H1 (cell line): ENCODE results near the gene ISX. TPM values are rescaled to one million over a fixed set of nuclear protein-coding genes. Genes with fewer than 3 reads are reported as not detected.
A peak's percentile ranks its signal among the peaks of the same experiment; 100 is the strongest.

Experiments
- CTCF ChIA-PET: fragments of 300-600 bp; sonication (Branson Sonifier 250); formaldehyde crosslinking; loops from one replicate; lab custom pipeline; 2021; ENCODE audit not compliant: partially characterized antibody; lab: Charles Lee
- POLR2A ChIA-PET: fragments of 300-600 bp; sonication (Branson Sonifier 250); formaldehyde crosslinking; loops from one replicate; lab custom pipeline; 2021; ENCODE audit warnings: inconsistent platforms; ENCODE audit not compliant: partially characterized antibody; lab: Charles Lee
- DNase-seq, 2 experiments: peaks; one replicate each; pipeline versions ENCODE4 v3.0.0 to v3.0.0-alpha.2; 2010 to 2022; ENCODE audit warnings: low spot score in 2 of 2, low read depth in 1 of 2, mixed read lengths in 1 of 2
- FAIRE-seq: peaks from 2 replicates; lab custom pipeline; 2011; peaks lifted over from hg19 to GRCh38; lab: Jason Lieb, UNC
- H2AFZ ChIP-seq: 2 replicates; pipeline ENCODE4 v1.8.1; 2012; ENCODE audit warnings: low read length, inconsistent platforms
- H2AK5ac ChIP-seq: 2 replicates; pipeline ENCODE4 v1.6.1; 2013; ENCODE audit warnings: low read depth, low read length
- H2BK120ac ChIP-seq: replicated peaks from 2 replicates; pipeline ENCODE3; 2013; ENCODE audit warnings: low read depth, low read length, inconsistent platforms
- H2BK12ac ChIP-seq: 2 replicates; pipeline ENCODE4 v1.6.1; 2013; ENCODE audit warnings: low read depth, low read length
- H2BK15ac ChIP-seq: 2 replicates; pipeline ENCODE4 v1.6.1; 2013; ENCODE audit warnings: low read length
- H2BK20ac ChIP-seq: 2 replicates; pipeline ENCODE4 v1.6.1; 2013; ENCODE audit warnings: low read length
- H2BK5ac ChIP-seq: 2 replicates; pipeline ENCODE4 v1.6.1; 2013; ENCODE audit warnings: low read depth, low read length
- H3K14ac ChIP-seq: 2 replicates; pipeline ENCODE4 v1.6.1; 2013; ENCODE audit warnings: inconsistent platforms; ENCODE audit not compliant: insufficient read length
- H3K18ac ChIP-seq: 2 replicates; pipeline ENCODE4 v1.6.1; 2013; ENCODE audit warnings: low read length; ENCODE audit errors: extremely low read depth
- H3K23ac ChIP-seq: 2 replicates; pipeline ENCODE4 v1.6.1; 2013; ENCODE audit warnings: inconsistent platforms; ENCODE audit not compliant: insufficient read length
- H3K23me2 ChIP-seq: 2 replicates; pipeline ENCODE4 v1.6.1; 2013; ENCODE audit warnings: low read depth, low read length
- H3K27ac ChIP-seq: 2 replicates; pipeline ENCODE4 v1.6.1; 2011; ENCODE audit warnings: low read depth, low read length, inconsistent platforms
- H3K27me3 ChIP-seq, 4 experiments: replicated peaks in 1 of 4; 1 replicate in 1 of 4; 2 replicates in 3 of 4; pipeline versions ENCODE4 v1.6.1 to v1.8.1; 2011 to 2013; ENCODE audit warnings: low read length in 3 of 4, mild to moderate bottlenecking in 3 of 4, inconsistent platforms in 2 of 4, mixed read lengths in 2 of 4, moderate library complexity in 1 of 4; ENCODE audit not compliant: control insufficient read depth in 3 of 4, insufficient read depth in 3 of 4; ENCODE audit errors: extremely low read depth in 1 of 4
- H3K36me3 ChIP-seq, 4 experiments: 2 replicates each; pipeline versions ENCODE4 v1.6.1 to v1.8.1; 2011 to 2013; ENCODE audit warnings: mild to moderate bottlenecking in 4 of 4, low read length in 3 of 4, moderate library complexity in 2 of 4, control low read depth in 1 of 4, inconsistent platforms in 1 of 4; ENCODE audit not compliant: insufficient read depth in 4 of 4, control insufficient read depth in 2 of 4
- H3K4ac ChIP-seq: replicated peaks from 2 replicates; pipeline ENCODE3; 2013; ENCODE audit warnings: low read length, low read depth, mixed read lengths, inconsistent platforms; ENCODE audit not compliant: insufficient read length
- H3K4me1 ChIP-seq, 4 experiments: replicated peaks in 1 of 4; 1 replicate in 1 of 4; 2 replicates in 3 of 4; pipeline versions ENCODE4 v1.6.1 to v1.8.1; 2011 to 2013; ENCODE audit warnings: low read length in 3 of 4, inconsistent platforms in 2 of 4, mixed read lengths in 1 of 4; ENCODE audit not compliant: insufficient read depth in 4 of 4, control insufficient read depth in 3 of 4
- H3K4me2 ChIP-seq, 2 experiments: 2 replicates each; pipeline versions ENCODE4 v1.6.1 to v1.8.1; 2011 to 2013; ENCODE audit warnings: low read depth in 2 of 2, low read length in 2 of 2, control low read depth in 1 of 2, inconsistent platforms in 1 of 2, mild to moderate bottlenecking in 1 of 2; ENCODE audit not compliant: insufficient read depth in 1 of 2
- H3K4me3 ChIP-seq, 4 experiments: fragments of 200-600, 300-600 bp in 1 of 4; sonication (generic), shearing (Covaris generic), sonication (Bioruptor Twin) in 1 of 4; 2 replicates each; pipeline versions ENCODE4 v1.5.1 to v1.8.1; 2011 to 2016; ENCODE audit warnings: low read length in 4 of 4, low read depth in 3 of 4, control low read depth in 2 of 4, inconsistent platforms in 2 of 4, mild to moderate bottlenecking in 2 of 4, mixed read lengths in 1 of 4, moderate library complexity in 1 of 4; ENCODE audit not compliant: insufficient read depth in 2 of 4; ENCODE audit errors: extremely low read depth in 1 of 4
- H3K56ac ChIP-seq: replicated peaks from 2 replicates; pipeline ENCODE3; 2013; ENCODE audit warnings: low read depth, mild to moderate bottlenecking, mixed read lengths, low read length, inconsistent platforms; ENCODE audit not compliant: insufficient read length
- H3K79me1 ChIP-seq: 2 replicates; pipeline ENCODE4 v1.6.1; 2013; ENCODE audit warnings: low read depth, low read length, control low read depth
- H3K79me2 ChIP-seq, 2 experiments: 2 replicates each; pipeline versions ENCODE4 v1.6.1 to v1.8.1; 2012 to 2013; ENCODE audit warnings: low read length in 2 of 2, mild to moderate bottlenecking in 2 of 2, inconsistent platforms in 1 of 2; ENCODE audit not compliant: insufficient read depth in 2 of 2, control insufficient read depth in 1 of 2
- H3K9ac ChIP-seq, 4 experiments: replicated peaks in 1 of 4; 1 replicate in 1 of 4; 2 replicates in 3 of 4; pipeline versions ENCODE4 v1.6.1 to v1.8.1; 2011 to 2013; ENCODE audit warnings: low read depth in 3 of 4, low read length in 3 of 4, control low read depth in 2 of 4, mild to moderate bottlenecking in 2 of 4, moderate library complexity in 2 of 4, inconsistent platforms in 1 of 4; ENCODE audit errors: extremely low read depth in 1 of 4
- H3K9me3 ChIP-seq, 2 experiments: 2 replicates each; pipeline versions ENCODE4 v1.6.1 to v1.8.1; 2012 to 2013; ENCODE audit warnings: mild to moderate bottlenecking in 2 of 2, moderate library complexity in 2 of 2, control low read depth in 1 of 2, inconsistent platforms in 1 of 2, low read depth in 1 of 2, low read length in 1 of 2, mixed read lengths in 1 of 2; ENCODE audit not compliant: insufficient read depth in 2 of 2
- H4K20me1 ChIP-seq, 2 experiments: replicated peaks in 1 of 2; 2 replicates each; pipeline versions ENCODE3 to v1.8.1; 2011 to 2013; ENCODE audit warnings: inconsistent platforms in 2 of 2, low read length in 2 of 2, mild to moderate bottlenecking in 1 of 2; ENCODE audit not compliant: insufficient read depth in 2 of 2, control insufficient read depth in 1 of 2
- H4K5ac ChIP-seq: 2 replicates; pipeline ENCODE4 v1.6.1; 2013; ENCODE audit warnings: low read length, low read depth, mixed read lengths, inconsistent platforms; ENCODE audit not compliant: insufficient read length
- H4K8ac ChIP-seq: 2 replicates; pipeline ENCODE4 v1.8.0; 2013; ENCODE audit warnings: mild to moderate bottlenecking, moderate library complexity, low read length, inconsistent platforms; ENCODE audit not compliant: insufficient read depth; ENCODE audit errors: extremely low read depth
- H4K91ac ChIP-seq: replicated peaks from 2 replicates; pipeline ENCODE3; 2013; ENCODE audit warnings: low read length, mixed read lengths, inconsistent platforms; ENCODE audit not compliant: insufficient read length
- ATF3 ChIP-seq: IDR thresholded peaks from 2 replicates; pipeline ENCODE4 v1.6.1; 2011; ENCODE audit warnings: low read depth, mild to moderate bottlenecking, low read length; ENCODE audit not compliant: insufficient read depth
- BACH1 ChIP-seq: IDR thresholded peaks from 2 replicates; pipeline ENCODE4 v1.6.1; 2012; ENCODE audit warnings: low read length, improper control_type of control experiment
- E2F6 ChIP-seq: IDR thresholded peaks from 2 replicates; pipeline ENCODE4 v1.6.1; 2012; ENCODE audit warnings: inconsistent platforms
- GABPA ChIP-seq: IDR thresholded peaks from 2 replicates; pipeline ENCODE4 v1.6.1; 2011; ENCODE audit warnings: mild to moderate bottlenecking, low read length, moderate library complexity, borderline replicate concordance; ENCODE audit not compliant: insufficient read depth
- NRF1 ChIP-seq: IDR thresholded peaks from 2 replicates; pipeline ENCODE4 v1.6.1; 2011; ENCODE audit warnings: mild to moderate bottlenecking, low read depth, low read length, improper control_type of control experiment
- PHF8 ChIP-seq: fragments of 200-600 bp; sonication (generic); conservative IDR thresholded peaks from 2 replicates; pipeline ENCODE4 v1.7.1; 2012; ENCODE audit warnings: low read depth, mild to moderate bottlenecking, inconsistent platforms, low read length, moderate library complexity
- RFX5 ChIP-seq: IDR thresholded peaks from 2 replicates; pipeline ENCODE4 v1.6.1; 2011; ENCODE audit warnings: low read depth, low read length, improper control_type of control experiment, borderline replicate concordance
- SRF ChIP-seq: IDR thresholded peaks from 2 replicates; pipeline ENCODE4 v1.6.1; 2011; ENCODE audit warnings: mild to moderate bottlenecking, low read depth, low read length, moderate library complexity
- TCF12 ChIP-seq: IDR thresholded peaks from 2 replicates; pipeline ENCODE4 v1.6.1; 2011; ENCODE audit warnings: low read depth, mild to moderate bottlenecking, low read length
- WGBS, 2 experiments: shearing (Covaris generic) in 1 of 2; methylation state at CpG; one replicate each; pipeline versions ENCODE4 v1.1.6 to v1.1.7; 2013 to 2015; ENCODE audit warnings: low lambda C conversion rate in 2 of 2, mixed read lengths in 2 of 2, inconsistent platforms in 1 of 2, low coverage in 1 of 2, missing lambda C conversion rate in 1 of 2; ENCODE audit not compliant: insufficient replicate concordance in 2 of 2, insufficient coverage in 1 of 2, insufficient read length in 1 of 2; ENCODE audit errors: extremely low coverage in 1 of 2, missing lambda C conversion rate in 1 of 2; 5-methylcytosine and 5-hydroxymethylcytosine counted together
- polyA plus RNA-seq, 7 experiments: library from polyadenylated mRNA; depleted of rRNA in 3 of 7; stranded (reverse) in 5 of 7; unstranded in 2 of 7; fragments of >200 nt in 5 of 7; fragments of 200-250 nt in 2 of 7; gene quantifications; 1 replicate in 5 of 7; 2 replicates in 1 of 7; 4 replicates in 1 of 7; pipeline versions ENCODE4 v1.2.1 to v1.2.3, GENCODE V29; 2011 to 2013; ENCODE audit warnings: missing spikeins in 2 of 7, mixed read lengths in 2 of 7
- total RNA-seq: library from RNA; stranded (reverse); fragmentation: NEBNext Ultra II Directional; extraction: Animal tissue kit (Norgen Biotek cat#: 25700); gene quantifications from 2 replicates; pipeline ENCODE4 v1.2.1, GENCODE V29; 2021

Gene ISX
- total and polyA plus RNA-seq, 2 of the 8 experiments (the other 6 are each of a cell fraction or from before 2014, with no cell fraction given), result not detected

- Histone ChIP-seq H2BK15ac (no peak overlapping the region), H3K36me3 (no peaks in the 10 kb centered on the region), H4K91ac (no peak overlapping the region), H3K4me1 (peaks cover 0 to 3% (median 1%) of the 10 kb centered on the region in 4 experiments; a peak in 1 of 7 replicates), H3K27me3 (no peaks in the 10 kb centered on the region), H3K4me3 (no peak overlapping the region), H3K56ac (no peak overlapping the region), H3K18ac (no peak overlapping the region), H4K5ac (no peak overlapping the region), H2AK5ac (no peak overlapping the region), H3K27ac (no peak overlapping the region), H3K9me3 (peaks cover 0 to 4% of the 10 kb centered on the region in 2 experiments; a peak in 1 of 4 replicates), H3K4ac (no peak overlapping the region), H3K23me2 (no peaks in the 10 kb centered on the region), H3K9ac (no peak overlapping the region), H3K14ac (no peak overlapping the region), H2BK12ac (no peak overlapping the region), H3K79me2 (no peaks in the 10 kb centered on the region), H4K8ac (no peak overlapping the region), H2AFZ (no peak overlapping the region), H3K79me1 (no peaks in the 10 kb centered on the region), H4K20me1 (no peaks in the 10 kb centered on the region), H2BK20ac (no peak overlapping the region), H2BK5ac (no peak overlapping the region), H3K4me2 (no peak overlapping the region), H2BK120ac (no peak overlapping the region), H3K23ac (no peak overlapping the region)
- POLR2A ChIA-PET, result no interaction called here
- no peak for DNase-seq
- 83% methylated on average over 5 of the region's 5 CpGs; no CpG with 5 or more reads in 1 of the 2 experiments for WGBS, 2 experiments
- CTCF ChIA-PET, result interaction anchor here (0.9 to 3.8 kb wide), 18 partner anchors 8 to 643 kb away, joined by 3 to 15 read pairs (median 7); no protein-coding TSS in a partner anchor
- no peak for FAIRE-seq
- no peak for TF ChIP-seq ATF3
- no peak for TF ChIP-seq BACH1
- TF ChIP-seq RFX5, result no peak
- TF ChIP-seq GABPA, result no peak
- TF ChIP-seq PHF8, result no peak
- 0 out of 2 replicates have a peak, but pooled peaks have one; percentile 33 for TF ChIP-seq TCF12
- TF ChIP-seq E2F6, result no peak
- TF ChIP-seq SRF, result no peak
- TF ChIP-seq NRF1, result no peak
Observed at GRCh38 chr22:35044607-35045390, 21.2 kb upstream of the ISX start.
